Embryonic facial prominence (tissue), 1 donor: ENCODE measurements around the gene TMEM94.

Source experiments
- DNase-seq: peaks from one replicate; pipeline ENCODE4 v3.0.0-alpha.2; 2016; ENCODE audit errors: extremely low spot score

The TMEM94 gene

GRCh38 chr17:75525806-75526554 lies 69.5 kb downstream of the TMEM94 start:
- no peak for DNase-seq

- no peak for DNase-seq
Observed at GRCh38 chr17:75526555-75527270, 70.3 kb downstream of the TMEM94 start.

GRCh38 chr17:75530837-75531720 lies 74.6 kb downstream of the TMEM94 start:
- DNase-seq = no peak

- no peak for DNase-seq
Observed at GRCh38 chr17:75531721-75532072, 75.3 kb downstream of the TMEM94 start.

- DNase-seq = no peak
Observed at GRCh38 chr17:75535119-75535537, 78.7 kb downstream of the TMEM94 start.

GRCh38 chr17:75535871-75536270 lies 79.4 kb downstream of the TMEM94 start:
- DNase-seq = no peak

GRCh38 chr17:75536366-75536765 lies 79.9 kb downstream of the TMEM94 start:
- no peak for DNase-seq

- no peak for DNase-seq
Observed at GRCh38 chr17:75539967-75540729, 83.7 kb downstream of the TMEM94 start.

GRCh38 chr17:75540923-75541503 lies 84.6 kb downstream of the TMEM94 start:
- no peak for DNase-seq

GRCh38 chr17:75542229-75542628 lies 85.8 kb downstream of the TMEM94 start:
- no peak for DNase-seq

- DNase-seq = no peak
Observed at GRCh38 chr17:75542728-75543336, 86.4 kb downstream of the TMEM94 start.

GRCh38 chr17:75544250-75544649 lies 87.8 kb downstream of the TMEM94 start:
- no peak for DNase-seq

- no peak for DNase-seq
Observed at GRCh38 chr17:75546181-75546580, 89.7 kb downstream of the TMEM94 start.

GRCh38 chr17:75547091-75547490 lies 90.7 kb downstream of the TMEM94 start:
- DNase-seq = no peak

- no peak for DNase-seq
Observed at GRCh38 chr17:75548813-75549212, 92.4 kb downstream of the TMEM94 start.
